Head of caudate nucleus (tissue), 42 donors: ENCODE measurements around the gene PRKCE.

Experiments
- DNase-seq, 42 donors: peaks; one replicate each; pipeline versions ENCODE4 v3.0.0 to v3.0.0-alpha.2; 2020 to 2021; ENCODE audit warnings: mixed read lengths in 7 of 42
- intact Hi-C: fragments of 100-400 bp; cut with DNase I; formaldehyde crosslinking; loops from one replicate; pipeline ENCODE4 v1.15.0; 2022

PRKCE gene

GRCh38 chr2:46073540-46074046, 422.1 kb downstream of the PRKCE start:
- peak in 3 of 42 donors; percentile 6 to 21 (median 15) for DNase-seq
- intact Hi-C loops, result no loop called here

- intact Hi-C loops, result no loop called here
- no peak for DNase-seq
These were observed 423.0 kb downstream of the PRKCE start for GRCh38 chr2:46074501-46074900.

GRCh38 chr2:46075848-46076247, 424.4 kb downstream of the PRKCE start:
- intact Hi-C loops, result no loop called here
- no peak for DNase-seq

- no peak for DNase-seq
- intact Hi-C loops, result no loop called here
These were observed 424.8 kb downstream of the PRKCE start for GRCh38 chr2:46076251-46076650.

- intact Hi-C loops, result no loop called here
- no peak for DNase-seq
These were observed 425.4 kb downstream of the PRKCE start for GRCh38 chr2:46076875-46077274.

- no peak for DNase-seq
- intact Hi-C loops, result no loop called here
These were observed 426.1 kb downstream of the PRKCE start for GRCh38 chr2:46077522-46078107.

- intact Hi-C loops, result no loop called here
These were observed 428.6 kb downstream of the PRKCE start for GRCh38 chr2:46079985-46080560.

GRCh38 chr2:46082531-46083485, 431.3 kb downstream of the PRKCE start:
- no peak for DNase-seq
- intact Hi-C loops, result no loop called here

More at GRCh38 chr2:46079985-46080560, 428.6 kb downstream of the PRKCE start:
- DNase-seq, result no peak

- DNase-seq, result no peak
- intact Hi-C loops, result no loop called here
These were observed 435.1 kb downstream of the PRKCE start for GRCh38 chr2:46086578-46087070.

- DNase-seq, result no peak
- intact Hi-C loops, result no loop called here
These were observed 436.0 kb downstream of the PRKCE start for GRCh38 chr2:46087492-46087891.

GRCh38 chr2:46091004-46091403, 439.5 kb downstream of the PRKCE start:
- DNase-seq, result peak in 1 of 42 donors; percentile 3
- intact Hi-C loops, result no loop called here

GRCh38 chr2:46091961-46092667, 440.6 kb downstream of the PRKCE start:
- intact Hi-C loops, result no loop called here
- DNase-seq, result no peak

- DNase-seq, result no peak
- intact Hi-C loops, result no loop called here
These were observed 443.2 kb downstream of the PRKCE start for GRCh38 chr2:46094689-46095088.

- intact Hi-C loops, result no loop called here
- DNase-seq, result no peak
These were observed 444.4 kb downstream of the PRKCE start for GRCh38 chr2:46095830-46096229.

GRCh38 chr2:46096260-46096659, 444.8 kb downstream of the PRKCE start:
- no peak for DNase-seq
- intact Hi-C loops, result no loop called here

GRCh38 chr2:46097714-46098480, 446.4 kb downstream of the PRKCE start:
- intact Hi-C loops, result no loop called here
- DNase-seq, result peak in 6 of 42 donors; percentile 6 to 67 (median 13)

GRCh38 chr2:46098621-46099062, 447.2 kb downstream of the PRKCE start:
- DNase-seq, result no peak
- intact Hi-C loops, result no loop called here

- intact Hi-C loops, result no loop called here
- no peak for DNase-seq
These were observed 450.2 kb downstream of the PRKCE start for GRCh38 chr2:46101557-46102220.
